K562 (cell line): ENCODE results near the gene DPEP2. TPM values are rescaled to one million over a fixed set of nuclear protein-coding genes. Genes with fewer than 3 reads are reported as not detected.
A peak's percentile ranks its signal among the peaks of the same experiment; 100 is the strongest.

ENCODE experiments used
- ATF2 ChIP-seq: sonication (generic); formaldehyde crosslinking; IDR thresholded peaks from 2 replicates; pipeline ENCODE4 v1.8.1; 2022; ENCODE audit warnings: missing genetic modification reagents
- CBFA2T2 ChIP-seq: fragments of 450-650 bp; conservative IDR thresholded peaks from 2 replicates; pipeline ENCODE4 v1.6.1; 2017; ENCODE audit warnings: mild to moderate bottlenecking
- CEBPB ChIP-seq: fragments of 450-650 bp; IDR thresholded peaks from 2 replicates; pipeline ENCODE4 v1.6.1; 2016; ENCODE audit warnings: missing genetic modification characterization, missing compliant biosample characterization
- FOXP4 ChIP-seq: sonication (generic); formaldehyde crosslinking; IDR thresholded peaks from 2 replicates; pipeline ENCODE4 v1.8.0; 2022; ENCODE audit warnings: mild to moderate bottlenecking, missing genetic modification reagents, borderline replicate concordance
- GABPB1 ChIP-seq: sonication (generic); formaldehyde crosslinking; IDR thresholded peaks from 2 replicates; pipeline ENCODE4 v1.8.0; 2022; ENCODE audit warnings: mild to moderate bottlenecking, missing genetic modification reagents
- NONO ChIP-seq, 2 experiments: fragments of 200-400 bp in 1 of 2; fragments of 450-650 bp in 1 of 2; formaldehyde crosslinking in 1 of 2; IDR thresholded peaks; 2 replicates each; pipeline ENCODE4 v1.6.1; 2017; ENCODE audit warnings: low read depth in 2 of 2, mild to moderate bottlenecking in 2 of 2, moderate library complexity in 2 of 2, low read length in 1 of 2
- NR0B1 ChIP-seq: fragments of 450-650 bp; IDR thresholded peaks from one replicate; pipeline ENCODE4 v1.6.1; 2018; ENCODE audit warnings: mild to moderate bottlenecking, moderate library complexity; ENCODE audit not compliant: partially characterized antibody
- RB1 ChIP-seq: fragments of 450-650 bp; IDR thresholded peaks from 2 replicates; pipeline ENCODE4 v1.6.1; 2017; ENCODE audit warnings: low read depth, mild to moderate bottlenecking
- SFPQ ChIP-seq: fragments of 200-400 bp; formaldehyde crosslinking; IDR thresholded peaks from 2 replicates; pipeline ENCODE4 v1.6.1; 2017; ENCODE audit warnings: mild to moderate bottlenecking, low read depth, low read length, moderate library complexity
- SMC3 ChIP-seq: conservative IDR thresholded peaks from 2 replicates; pipeline ENCODE4 v1.6.1; 2011; ENCODE audit warnings: low read depth, low read length, improper control_type of control experiment; ENCODE audit not compliant: insufficient read depth
- TEAD1 ChIP-seq, 2 experiments: fragments of 450-650 bp in 1 of 2; sonication (generic) in 1 of 2; formaldehyde crosslinking; IDR thresholded peaks; 2 replicates each; pipeline versions ENCODE4 v1.4.0 to v1.8.0; 2020 to 2022; ENCODE audit warnings: mild to moderate bottlenecking in 2 of 2, missing genetic modification reagents in 1 of 2
- ZNF232 ChIP-seq: sonication (generic); formaldehyde crosslinking; IDR thresholded peaks from 2 replicates; pipeline ENCODE4 v1.8.0; 2022; ENCODE audit warnings: mild to moderate bottlenecking, missing genetic modification reagents
- ZNF584 ChIP-seq: fragments of 200-800 bp; sonication (Bioruptor generic); IDR thresholded peaks from 2 replicates; pipeline ENCODE4 v1.6.1; 2016; ENCODE audit warnings: low read depth, mild to moderate bottlenecking, missing genetic modification characterization, missing compliant biosample characterization
- ZNF609 ChIP-seq: sonication (generic); formaldehyde crosslinking; IDR thresholded peaks from 2 replicates; pipeline ENCODE4 v1.8.1; 2023; ENCODE audit warnings: missing genetic modification reagents, mild to moderate bottlenecking, borderline replicate concordance
- polyA plus RNA-seq, 8 experiments: library from polyadenylated mRNA; depleted of rRNA in 4 of 8; stranded (reverse) in 5 of 8; unstranded in 3 of 8; fragments of >200 nt; fragmentation: Nextera tagmentation in 2 of 8; fragmentation: Illumina TruSeq in 1 of 8; extraction: Ambion mirVana in 2 of 8; extraction: Trizol in 1 of 8; gene quantifications; 2 replicates each; pipeline versions ENCODE4 v1.2.1 to v1.2.3, GENCODE V29; 2011 to 2014; ENCODE audit warnings: inconsistent platforms in 1 of 8, missing spikeins in 1 of 8
- total RNA-seq, 7 experiments: library from RNA; depleted of rRNA in 6 of 7; stranded (reverse); fragments of >200 nt in 6 of 7; fragmentation: Illumina TruSeq in 2 of 7; extraction: Trizol in 2 of 7; gene quantifications; 2 replicates each; pipeline versions ENCODE4 v1.2.1 to v1.2.3, GENCODE V29; 2011 to 2021; ENCODE audit warnings: low replicate concordance in 1 of 7

Gene DPEP2
- total and polyA plus RNA-seq, 9 of the 15 experiments (the other 6 are each of a cell fraction or from before 2014, with no cell fraction given): 0.14 to 1.2 (median 0.38) TPM

GRCh38 chr16:68022728-68023537 lies 23.6 kb upstream of the DPEP2 start, which contains the start of the genes DDX28 and DUS2 (continued):
- peak in 1 of 2 experiments; percentile 22; a peak in 1 of 4 replicates for TF ChIP-seq NONO (IDR thresholded peaks at IDR 0.05; ENCODE audit: low read depth in 2 of 2, low read length in 1 of 2)
- no peak for TF ChIP-seq CBFA2T2
- TF ChIP-seq ATF2 (CRISPR knock-in tag): no peak
- TF ChIP-seq NR0B1: no peak
- no peak for TF ChIP-seq ZNF232
- peak; percentile 71; the same call in 1 of the 2 replicates for TF ChIP-seq RB1
- no peak for TF ChIP-seq CEBPB (tag)
- no peak for TF ChIP-seq FOXP4 (CRISPR knock-in tag)
- TF ChIP-seq GABPB1 (CRISPR knock-in tag): peak; percentile 82
- TF ChIP-seq ZNF584 (CRISPR knock-in tag): no peak
- TF ChIP-seq ZNF609 (CRISPR knock-in tag): no peak
- TF ChIP-seq TEAD1 (CRISPR knock-in tag; IDR thresholded peaks at IDR 0.05): peak in 1 of 2 experiments; percentile 69; a peak in 1 of 4 replicates
- no peak for TF ChIP-seq SMC3
- no peak for TF ChIP-seq SFPQ
